ENCODE results near the gene AP1S1.

DNA sequence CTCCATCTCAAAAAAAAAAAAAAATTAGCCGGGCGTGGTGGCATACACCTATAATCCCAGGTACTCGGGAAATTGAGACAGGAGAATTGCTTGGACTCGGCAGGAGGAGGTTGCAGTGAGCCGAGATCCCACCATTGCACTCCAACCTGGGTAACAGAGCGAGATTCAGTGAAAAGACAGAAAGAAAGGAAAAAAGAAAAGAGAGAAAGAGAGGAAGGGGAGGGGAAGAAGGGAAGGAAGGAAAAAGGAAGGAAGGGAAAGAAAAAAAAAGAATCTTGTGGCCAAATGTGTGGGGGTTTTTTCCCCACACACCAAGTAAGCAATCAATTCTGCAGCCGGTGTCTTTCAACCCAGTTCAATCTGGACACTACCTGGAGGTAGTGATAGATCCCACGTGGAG, 34.8 kb downstream of the AP1S1 start:
- TF ChIP-seq, protein P1, sequence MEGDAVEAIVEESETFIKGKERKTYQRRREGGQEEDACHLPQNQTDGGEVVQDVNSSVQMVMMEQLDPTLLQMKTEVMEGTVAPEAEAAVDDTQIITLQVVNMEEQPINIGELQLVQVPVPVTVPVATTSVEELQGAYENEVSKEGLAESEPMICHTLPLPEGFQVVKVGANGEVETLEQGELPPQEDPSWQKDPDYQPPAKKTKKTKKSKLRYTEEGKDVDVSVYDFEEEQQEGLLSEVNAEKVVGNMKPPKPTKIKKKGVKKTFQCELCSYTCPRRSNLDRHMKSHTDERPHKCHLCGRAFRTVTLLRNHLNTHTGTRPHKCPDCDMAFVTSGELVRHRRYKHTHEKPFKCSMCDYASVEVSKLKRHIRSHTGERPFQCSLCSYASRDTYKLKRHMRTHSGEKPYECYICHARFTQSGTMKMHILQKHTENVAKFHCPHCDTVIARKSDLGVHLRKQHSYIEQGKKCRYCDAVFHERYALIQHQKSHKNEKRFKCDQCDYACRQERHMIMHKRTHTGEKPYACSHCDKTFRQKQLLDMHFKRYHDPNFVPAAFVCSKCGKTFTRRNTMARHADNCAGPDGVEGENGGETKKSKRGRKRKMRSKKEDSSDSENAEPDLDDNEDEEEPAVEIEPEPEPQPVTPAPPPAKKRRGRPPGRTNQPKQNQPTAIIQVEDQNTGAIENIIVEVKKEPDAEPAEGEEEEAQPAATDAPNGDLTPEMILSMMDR (IDR thresholded peaks at IDR 0.05): no peak
- no peak for TF ChIP-seq POLR2A (IDR thresholded peaks at IDR 0.05)

All from testis (tissue), 2 donors.